RWPE2 (cell line): Measurements from ENCODE around the gene FARP2.

Experiments used
- ATAC-seq: fragments of 200-7000 bp; cut with Tn5 transposase; 3 replicates; pipeline ENCODE4 v1.9.1; 2021; ENCODE audit warnings: low read depth
- DNase-seq: peaks from one replicate; pipeline ENCODE4 v3.0.0-alpha.2; 2020; ENCODE audit warnings: low spot score
- H3K27ac ChIP-seq: fragments of 450-650 bp; 2 replicates; pipeline ENCODE4 v1.5.1; 2017; ENCODE audit warnings: mild to moderate bottlenecking; ENCODE audit not compliant: poor library complexity, severe bottlenecking
- H3K27me3 ChIP-seq: fragments of 250-450 bp; sonication (Bioruptor Pico); 2 replicates; pipeline ENCODE4 v1.5.1; 2021; ENCODE audit warnings: mild to moderate bottlenecking, moderate library complexity; ENCODE audit not compliant: insufficient read depth, poor library complexity, severe bottlenecking
- H3K36me3 ChIP-seq: fragments of 250-450 bp; sonication (Bioruptor Pico); 2 replicates; pipeline ENCODE4 v1.5.1; 2020; ENCODE audit warnings: low read depth, mild to moderate bottlenecking, moderate library complexity
- H3K4me1 ChIP-seq: fragments of 250-450 bp; sonication (Bioruptor Pico); 2 replicates; pipeline ENCODE4 v1.5.1; 2021; ENCODE audit warnings: mild to moderate bottlenecking, moderate library complexity; ENCODE audit not compliant: insufficient read depth, poor library complexity, severe bottlenecking
- H3K4me3 ChIP-seq: fragments of 250-450 bp; sonication (Bioruptor Pico); 2 replicates; pipeline ENCODE4 v1.5.1; 2021; ENCODE audit warnings: mild to moderate bottlenecking, moderate library complexity; ENCODE audit not compliant: severe bottlenecking
- H3K9me3 ChIP-seq: fragments of 250-450 bp; sonication (Bioruptor Pico); 2 replicates; pipeline ENCODE4 v1.5.1; 2021; ENCODE audit warnings: mild to moderate bottlenecking, moderate library complexity; ENCODE audit not compliant: severe bottlenecking
- TF ChIP-seq, protein P1 (sequence below): fragments of 450-650 bp; IDR thresholded peaks from one replicate; pipeline ENCODE4 v1.5.1; 2017; ENCODE audit warnings: mild to moderate bottlenecking, moderate library complexity; ENCODE audit not compliant: poor library complexity, severe bottlenecking

The FARP2 gene

GRCh38 chr2:241334813-241335212 is 21.3 kb upstream of the FARP2 start:
- no peaks in the 10 kb centered on the region for H3K27me3 ChIP-seq
- H3K36me3 ChIP-seq = peaks cover 89% of the 10 kb centered on the region
- DNase-seq (no peak), ATAC-seq (no peak)
- no peaks in the 10 kb centered on the region for H3K9me3 ChIP-seq
- peaks cover 8% of the 10 kb centered on the region for H3K4me1 ChIP-seq
- no peak overlapping the region for H3K27ac ChIP-seq
- no peak overlapping the region for H3K4me3 ChIP-seq
- TF ChIP-seq, protein P1, sequence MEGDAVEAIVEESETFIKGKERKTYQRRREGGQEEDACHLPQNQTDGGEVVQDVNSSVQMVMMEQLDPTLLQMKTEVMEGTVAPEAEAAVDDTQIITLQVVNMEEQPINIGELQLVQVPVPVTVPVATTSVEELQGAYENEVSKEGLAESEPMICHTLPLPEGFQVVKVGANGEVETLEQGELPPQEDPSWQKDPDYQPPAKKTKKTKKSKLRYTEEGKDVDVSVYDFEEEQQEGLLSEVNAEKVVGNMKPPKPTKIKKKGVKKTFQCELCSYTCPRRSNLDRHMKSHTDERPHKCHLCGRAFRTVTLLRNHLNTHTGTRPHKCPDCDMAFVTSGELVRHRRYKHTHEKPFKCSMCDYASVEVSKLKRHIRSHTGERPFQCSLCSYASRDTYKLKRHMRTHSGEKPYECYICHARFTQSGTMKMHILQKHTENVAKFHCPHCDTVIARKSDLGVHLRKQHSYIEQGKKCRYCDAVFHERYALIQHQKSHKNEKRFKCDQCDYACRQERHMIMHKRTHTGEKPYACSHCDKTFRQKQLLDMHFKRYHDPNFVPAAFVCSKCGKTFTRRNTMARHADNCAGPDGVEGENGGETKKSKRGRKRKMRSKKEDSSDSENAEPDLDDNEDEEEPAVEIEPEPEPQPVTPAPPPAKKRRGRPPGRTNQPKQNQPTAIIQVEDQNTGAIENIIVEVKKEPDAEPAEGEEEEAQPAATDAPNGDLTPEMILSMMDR = no peak

- Histone ChIP-seq H3K4me1 (no peaks in the 10 kb centered on the region), H3K9me3 (no peaks in the 10 kb centered on the region), H3K4me3 (no peak overlapping the region), H3K36me3 (peaks cover 95% of the 10 kb centered on the region), H3K27ac (no peak overlapping the region), H3K27me3 (no peaks in the 10 kb centered on the region)
- DNase-seq (no peak), ATAC-seq (no peak)
- TF ChIP-seq, protein P1 = no peak
Observed at GRCh38 chr2:241339839-241340630, 16.1 kb upstream of the FARP2 start.

DNA sequence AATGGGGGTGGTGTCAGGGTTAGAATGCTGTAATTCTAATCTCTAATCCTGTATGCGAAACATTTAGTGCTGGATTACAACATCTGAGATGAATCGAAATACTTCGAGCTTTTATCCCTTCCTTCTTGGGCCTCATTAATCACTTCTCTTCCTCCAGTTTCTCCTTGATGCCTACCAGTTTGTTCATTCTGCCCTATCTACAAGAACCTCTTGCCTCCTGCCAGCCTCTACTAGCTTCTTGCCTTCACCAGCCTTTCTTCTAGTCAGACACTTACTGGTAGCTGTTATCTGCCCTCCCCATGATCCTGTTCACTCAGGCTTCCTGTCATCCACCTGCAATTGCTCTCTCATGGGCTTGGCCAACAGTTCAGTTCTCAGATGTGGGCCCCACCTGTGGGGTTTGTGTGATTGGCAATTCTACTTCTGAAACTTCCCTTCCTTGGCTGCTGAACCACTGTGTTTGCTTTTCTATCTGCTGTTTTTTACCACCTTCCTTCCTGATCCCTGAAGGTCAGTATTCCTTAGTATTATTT is 15.4 kb upstream of the FARP2 start:
- H3K27me3 ChIP-seq = no peaks in the 10 kb centered on the region
- H3K27ac ChIP-seq = no peak overlapping the region
- no peaks in the 10 kb centered on the region for H3K9me3 ChIP-seq
- peaks cover 95% of the 10 kb centered on the region for H3K36me3 ChIP-seq
- ATAC-seq (no peak), DNase-seq (no peak)
- TF ChIP-seq, protein P1 = no peak
- no peaks in the 10 kb centered on the region for H3K4me1 ChIP-seq
- no peak overlapping the region for H3K4me3 ChIP-seq

GRCh38 chr2:241344925-241345651 is 11.0 kb upstream of the FARP2 start:
- TF ChIP-seq, protein P1 = no peak
- no peak overlapping the region for H3K27ac ChIP-seq
- no peak overlapping the region for H3K4me3 ChIP-seq
- no peaks in the 10 kb centered on the region for H3K27me3 ChIP-seq
- no peaks in the 10 kb centered on the region for H3K9me3 ChIP-seq
- DNase-seq (no peak), ATAC-seq (no peak)
- H3K36me3 ChIP-seq = peaks cover 100% of the 10 kb centered on the region
- no peaks in the 10 kb centered on the region for H3K4me1 ChIP-seq
